K562 (cell line): ENCODE data around the gene ARHGAP32.

ENCODE experiments used
- ATF2 ChIP-seq: sonication (generic); formaldehyde crosslinking; IDR thresholded peaks from 2 replicates; pipeline ENCODE4 v1.8.1; 2022; ENCODE audit warnings: missing genetic modification reagents
- EZH2 ChIP-seq: IDR thresholded peaks from 2 replicates; pipeline ENCODE4 v1.6.1; 2012; ENCODE audit warnings: low read depth, mild to moderate bottlenecking, inconsistent platforms, low read length, borderline replicate concordance
- HDAC6 ChIP-seq: IDR thresholded peaks from 2 replicates; pipeline ENCODE4 v1.6.1; 2012; ENCODE audit warnings: low read depth, mild to moderate bottlenecking, control low read depth, inconsistent platforms, low read length, moderate library complexity
- HIVEP1 ChIP-seq: fragments of 250-450 bp; sonication (Bioruptor Pico); IDR thresholded peaks from 2 replicates; pipeline ENCODE4 v1.4.0; 2020; ENCODE audit warnings: mild to moderate bottlenecking
- IRF9 ChIP-seq: fragments of 450-650 bp; IDR thresholded peaks from 2 replicates; pipeline ENCODE4 v1.6.1; 2016; ENCODE audit warnings: missing biosample characterization, missing genetic modification characterization
- L3MBTL2 ChIP-seq: fragments of 450-650 bp; IDR thresholded peaks from 2 replicates; pipeline ENCODE4 v1.6.1; 2016; ENCODE audit warnings: mild to moderate bottlenecking, moderate library complexity
- MXI1 ChIP-seq: IDR thresholded peaks from 2 replicates; pipeline ENCODE4 v1.6.1; 2011; ENCODE audit warnings: low read depth, mild to moderate bottlenecking, improper control_type of control experiment, low read length
- NR3C1 ChIP-seq: sonication (generic); formaldehyde crosslinking; IDR thresholded peaks from 2 replicates; pipeline ENCODE4 v1.8.1; 2022; ENCODE audit warnings: missing genetic modification reagents
- PKNOX1 ChIP-seq: fragments of 450-650 bp; IDR thresholded peaks from 2 replicates; pipeline ENCODE4 v1.6.1; 2016
- SREBF2 ChIP-seq: sonication (generic); formaldehyde crosslinking; IDR thresholded peaks from 2 replicates; pipeline ENCODE4 v1.4.0; 2020; ENCODE audit warnings: mild to moderate bottlenecking, missing genetic modification reagents
- USF1 ChIP-seq: sonication (generic); formaldehyde crosslinking; IDR thresholded peaks from 2 replicates; pipeline ENCODE4 v1.9.0; 2022; ENCODE audit warnings: mild to moderate bottlenecking, missing genetic modification reagents
- ZNF124 ChIP-seq: sonication (generic); formaldehyde crosslinking; IDR thresholded peaks from 2 replicates; pipeline ENCODE4 v1.8.1; 2022; ENCODE audit warnings: missing genetic modification reagents
- TF ChIP-seq, protein P1 (sequence below), 3 experiments: IDR thresholded peaks in 2 of 3; conservative IDR thresholded peaks in 1 of 3; 2 replicates each; pipeline ENCODE4 v1.5.1; 2011 to 2012; ENCODE audit warnings: low read length in 3 of 3, mild to moderate bottlenecking in 3 of 3, control low read depth in 2 of 3, improper control_type of control experiment in 1 of 3, inconsistent platforms in 1 of 3, low read depth in 1 of 3, mixed read lengths in 1 of 3, moderate library complexity in 1 of 3; ENCODE audit not compliant: insufficient read depth in 2 of 3
- TF ChIP-seq, protein P2 (sequence below): fragments of 250-450 bp; sonication (Bioruptor Pico); IDR thresholded peaks from 2 replicates; pipeline ENCODE4 v1.8.0; 2021; ENCODE audit warnings: moderate library complexity, mild to moderate bottlenecking, inconsistent platforms

GRCh38 chr11:129225190-129225589, 33.1 kb upstream of the ARHGAP32 start:
- TF ChIP-seq HIVEP1 (CRISPR knock-in tag): no peak
- no peak for TF ChIP-seq NR3C1 (CRISPR knock-in tag)
- no peak for TF ChIP-seq MXI1
- TF ChIP-seq, protein P1, sequence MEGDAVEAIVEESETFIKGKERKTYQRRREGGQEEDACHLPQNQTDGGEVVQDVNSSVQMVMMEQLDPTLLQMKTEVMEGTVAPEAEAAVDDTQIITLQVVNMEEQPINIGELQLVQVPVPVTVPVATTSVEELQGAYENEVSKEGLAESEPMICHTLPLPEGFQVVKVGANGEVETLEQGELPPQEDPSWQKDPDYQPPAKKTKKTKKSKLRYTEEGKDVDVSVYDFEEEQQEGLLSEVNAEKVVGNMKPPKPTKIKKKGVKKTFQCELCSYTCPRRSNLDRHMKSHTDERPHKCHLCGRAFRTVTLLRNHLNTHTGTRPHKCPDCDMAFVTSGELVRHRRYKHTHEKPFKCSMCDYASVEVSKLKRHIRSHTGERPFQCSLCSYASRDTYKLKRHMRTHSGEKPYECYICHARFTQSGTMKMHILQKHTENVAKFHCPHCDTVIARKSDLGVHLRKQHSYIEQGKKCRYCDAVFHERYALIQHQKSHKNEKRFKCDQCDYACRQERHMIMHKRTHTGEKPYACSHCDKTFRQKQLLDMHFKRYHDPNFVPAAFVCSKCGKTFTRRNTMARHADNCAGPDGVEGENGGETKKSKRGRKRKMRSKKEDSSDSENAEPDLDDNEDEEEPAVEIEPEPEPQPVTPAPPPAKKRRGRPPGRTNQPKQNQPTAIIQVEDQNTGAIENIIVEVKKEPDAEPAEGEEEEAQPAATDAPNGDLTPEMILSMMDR (IDR thresholded peaks at IDR 0.05 in 2 of 3, conservative IDR thresholded peaks at IDR 0.05 in 1 of 3; ENCODE audit: insufficient read depth in 2 of 3, low read depth in 1 of 3, low read length in 3 of 3): no peak
- TF ChIP-seq ZNF124: no peak
- TF ChIP-seq EZH2: no peak
- TF ChIP-seq IRF9 (tag): no peak
- no peak for TF ChIP-seq L3MBTL2
- no peak for TF ChIP-seq USF1 (CRISPR knock-in tag)
- TF ChIP-seq PKNOX1: no peak
- TF ChIP-seq SREBF2: no peak
- TF ChIP-seq ATF2 (CRISPR knock-in tag): no peak
- no peak for TF ChIP-seq HDAC6
- TF ChIP-seq, protein P2, sequence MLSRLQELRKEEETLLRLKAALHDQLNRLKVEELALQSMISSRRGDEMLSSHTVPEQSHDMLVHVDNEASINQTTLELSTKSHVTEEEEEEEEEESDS: no peak
